Neutrophil (primary cell): ENCODE data around the gene RELA.

Source experiments
- H3K27ac ChIP-seq: fragments of 200-600 bp; sonication (generic); 2 replicates; pipeline ENCODE4 v1.5.1; 2016; ENCODE audit warnings: mild to moderate bottlenecking, moderate library complexity
- H3K27me3 ChIP-seq: fragments of 200-600 bp; sonication (generic); 2 replicates; pipeline ENCODE4 v1.6.0; 2016; ENCODE audit warnings: mild to moderate bottlenecking
- H3K36me3 ChIP-seq: fragments of 200-600 bp; sonication (generic); 2 replicates; pipeline ENCODE4 v1.5.1; 2017
- H3K4me1 ChIP-seq, 2 experiments: fragments of 200-600 bp in 1 of 2; sonication (generic) in 1 of 2; 1 replicate in 1 of 2; 2 replicates in 1 of 2; pipeline versions ENCODE4 v1.5.1 to v1.6.1; 2013 to 2016; ENCODE audit warnings: low read depth in 1 of 2, low read length in 1 of 2, mild to moderate bottlenecking in 1 of 2, moderate library complexity in 1 of 2; ENCODE audit not compliant: control insufficient read depth in 1 of 2, insufficient read depth in 1 of 2
- H3K4me3 ChIP-seq, 2 experiments: fragments of 200-600 bp in 1 of 2; sonication (generic) in 1 of 2; 1 replicate in 1 of 2; 2 replicates in 1 of 2; pipeline ENCODE4 v1.5.1; 2013 to 2016; ENCODE audit warnings: low read depth in 1 of 2, low read length in 1 of 2, mild to moderate bottlenecking in 1 of 2, moderate library complexity in 1 of 2
- H3K9me3 ChIP-seq: fragments of 200-600 bp; sonication (generic); 2 replicates; pipeline ENCODE4 v1.5.1; 2016
- CTCF ChIP-seq: fragments of 200-600 bp; sonication (generic); IDR thresholded peaks from 2 replicates; pipeline ENCODE4 v1.5.1; 2016; ENCODE audit warnings: antibody characterized with exemption

The RELA gene

GRCh38 chr11:65646958-65647701 lies 15.6 kb downstream of the RELA start:
- no peaks in the 10 kb centered on the region for H3K27me3 ChIP-seq
- H3K27ac ChIP-seq: peak overlapping the region; percentile 20
- H3K4me1 ChIP-seq: peaks cover 33 to 38% of the 10 kb centered on the region in 2 experiments
- H3K36me3 ChIP-seq: peaks cover 98% of the 10 kb centered on the region
- no peak overlapping the region for H3K4me3 ChIP-seq
- TF ChIP-seq CTCF: no peak
- no peaks in the 10 kb centered on the region for H3K9me3 ChIP-seq

- Histone ChIP-seq H3K27me3 (no peaks in the 10 kb centered on the region), H3K4me3 (no peak overlapping the region), H3K36me3 (peaks cover 100% of the 10 kb centered on the region), H3K27ac (peak overlapping the region; percentile 20), H3K4me1 (peaks cover 33 to 38% of the 10 kb centered on the region in 2 experiments), H3K9me3 (no peaks in the 10 kb centered on the region)
- no peak for TF ChIP-seq CTCF
Measured at GRCh38 chr11:65646288-65646957, 16.3 kb downstream of the RELA start.

- TF ChIP-seq CTCF: no peak
- H3K9me3 ChIP-seq: no peaks in the 10 kb centered on the region
- H3K4me3 ChIP-seq: no peak overlapping the region
- H3K27me3 ChIP-seq: no peaks in the 10 kb centered on the region
- peak overlapping the region; percentile 100 for H3K27ac ChIP-seq
- H3K36me3 ChIP-seq: peaks cover 97% of the 10 kb centered on the region
- H3K4me1 ChIP-seq: peaks cover 33 to 38% of the 10 kb centered on the region in 2 experiments
Measured at GRCh38 chr11:65645710-65646109, 17.0 kb downstream of the RELA start.

GRCh38 chr11:65644837-65645236 lies 17.9 kb downstream of the RELA start:
- Histone ChIP-seq H3K9me3 (no peaks in the 10 kb centered on the region), H3K27me3 (no peaks in the 10 kb centered on the region), H3K4me3 (no peak overlapping the region), H3K36me3 (peaks cover 88% of the 10 kb centered on the region), H3K27ac (peak overlapping the region; percentile 100), H3K4me1 (peaks cover 39% of the 10 kb centered on the region in 2 experiments)
- TF ChIP-seq CTCF: no peak

GRCh38 chr11:65643971-65644370 lies 18.7 kb downstream of the RELA start:
- H3K4me1 ChIP-seq: peaks cover 48% of the 10 kb centered on the region in 2 experiments
- H3K4me3 ChIP-seq: no peak overlapping the region
- H3K27ac ChIP-seq: peak overlapping the region; percentile 100
- TF ChIP-seq CTCF: no peak
- H3K9me3 ChIP-seq: no peaks in the 10 kb centered on the region
- no peaks in the 10 kb centered on the region for H3K27me3 ChIP-seq
- H3K36me3 ChIP-seq: peaks cover 79% of the 10 kb centered on the region
